ENCODE results near the gene OR2A12. TPM values are rescaled to one million over a fixed set of nuclear protein-coding genes. Genes with fewer than 3 reads are reported as not detected.

The OR2A12 gene
- total RNA-seq, 2 experiments from 2014 or later, result not detected

- H3K36me3 Mint-ChIP-seq (ENCODE audit: low read depth), result no peaks in the 10 kb centered on the region
Observed at GRCh38 chr7:144069953-144070352, 16.1 kb upstream of the OR2A12 start.

GRCh38 chr7:144074374-144074773 lies 11.7 kb upstream of the OR2A12 start:
- H3K27me3 Mint-ChIP-seq, result peaks cover 3% of the 10 kb centered on the region
- H3K27ac Mint-ChIP-seq, result no peak overlapping the region
- TF ChIP-seq, protein P1, sequence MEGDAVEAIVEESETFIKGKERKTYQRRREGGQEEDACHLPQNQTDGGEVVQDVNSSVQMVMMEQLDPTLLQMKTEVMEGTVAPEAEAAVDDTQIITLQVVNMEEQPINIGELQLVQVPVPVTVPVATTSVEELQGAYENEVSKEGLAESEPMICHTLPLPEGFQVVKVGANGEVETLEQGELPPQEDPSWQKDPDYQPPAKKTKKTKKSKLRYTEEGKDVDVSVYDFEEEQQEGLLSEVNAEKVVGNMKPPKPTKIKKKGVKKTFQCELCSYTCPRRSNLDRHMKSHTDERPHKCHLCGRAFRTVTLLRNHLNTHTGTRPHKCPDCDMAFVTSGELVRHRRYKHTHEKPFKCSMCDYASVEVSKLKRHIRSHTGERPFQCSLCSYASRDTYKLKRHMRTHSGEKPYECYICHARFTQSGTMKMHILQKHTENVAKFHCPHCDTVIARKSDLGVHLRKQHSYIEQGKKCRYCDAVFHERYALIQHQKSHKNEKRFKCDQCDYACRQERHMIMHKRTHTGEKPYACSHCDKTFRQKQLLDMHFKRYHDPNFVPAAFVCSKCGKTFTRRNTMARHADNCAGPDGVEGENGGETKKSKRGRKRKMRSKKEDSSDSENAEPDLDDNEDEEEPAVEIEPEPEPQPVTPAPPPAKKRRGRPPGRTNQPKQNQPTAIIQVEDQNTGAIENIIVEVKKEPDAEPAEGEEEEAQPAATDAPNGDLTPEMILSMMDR (IDR thresholded peaks at IDR 0.05), result no peak
- POLR2A ChIA-PET, result no interaction called here
- intact Hi-C loops (cut with micrococcal nuclease), result no loop called here
- ATAC-seq (no peak), DNase-seq (no peak)
- no peaks in the 10 kb centered on the region for H3K4me1 Mint-ChIP-seq (ENCODE audit: low read depth)
- H3K4me3 Mint-ChIP-seq, result no peak overlapping the region
- H3K36me3 Mint-ChIP-seq (ENCODE audit: low read depth), result no peaks in the 10 kb centered on the region
- H3K9me3 Mint-ChIP-seq, result no peaks in the 10 kb centered on the region
- CTCF ChIA-PET, result no interaction called here

More at GRCh38 chr7:144069953-144070352, 16.1 kb upstream of the OR2A12 start:
- DNase-seq (no peak), ATAC-seq (no peak)
- no peaks in the 10 kb centered on the region for H3K9me3 Mint-ChIP-seq
- POLR2A ChIA-PET, result no interaction called here
- CTCF ChIA-PET, result no interaction called here
- no peak overlapping the region for H3K4me3 Mint-ChIP-seq
- peaks cover 7% of the 10 kb centered on the region for H3K27me3 Mint-ChIP-seq
- no peaks in the 10 kb centered on the region for H3K4me1 Mint-ChIP-seq (ENCODE audit: low read depth)
- no peak overlapping the region for H3K27ac Mint-ChIP-seq
- intact Hi-C loops (cut with micrococcal nuclease), result no loop called here
- TF ChIP-seq, protein P1 (IDR thresholded peaks at IDR 0.05), result no peak

- intact Hi-C loops (cut with micrococcal nuclease), result loop anchor here (10.0 kb wide), 1 partner anchor 62 kb away; no protein-coding TSS in a partner anchor
- TF ChIP-seq, protein P1 (IDR thresholded peaks at IDR 0.05), result no peak
- Mint-ChIP-seq H3K36me3 (ENCODE audit: low read depth) (no peaks in the 10 kb centered on the region), H3K27me3 (peaks cover 8% of the 10 kb centered on the region), H3K9me3 (no peaks in the 10 kb centered on the region), H3K4me3 (no peak overlapping the region), H3K27ac (no peak overlapping the region), H3K4me1 (ENCODE audit: low read depth) (no peaks in the 10 kb centered on the region)
- ChIA-PET CTCF (interaction anchor here (1.2 kb wide), 1 partner anchor 41 kb away, joined by 3 read pairs; no protein-coding TSS in a partner anchor), POLR2A (no interaction called here)
- DNase-seq (no peak), ATAC-seq (no peak)
Observed at GRCh38 chr7:144086730-144087129, 652 bp downstream of the OR2A12 start.

DNA sequence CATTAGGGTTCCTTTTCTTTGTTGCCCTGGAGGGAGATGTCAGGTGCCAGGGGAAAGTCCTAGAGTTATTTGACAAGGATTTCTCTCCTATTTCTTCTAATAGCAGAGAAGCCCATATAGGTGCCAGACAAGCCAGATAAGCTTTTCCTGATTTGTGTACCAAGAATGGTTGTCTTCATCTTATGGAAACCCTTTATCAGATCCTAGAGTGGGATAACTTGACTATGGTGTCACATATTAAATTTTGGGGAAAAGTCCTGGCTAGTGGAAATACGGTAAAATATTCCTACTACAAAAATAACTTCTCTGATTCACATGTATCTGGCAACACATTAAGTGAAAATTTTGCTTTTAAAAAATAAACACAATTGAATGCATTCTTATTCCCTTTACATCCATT lies 1.2 kb downstream of the OR2A12 start:
- TF ChIP-seq, protein P1 (IDR thresholded peaks at IDR 0.05), result no peak
- H3K9me3 Mint-ChIP-seq, result no peaks in the 10 kb centered on the region
- CTCF ChIA-PET, result interaction anchor here (1.2 kb wide), 1 partner anchor 41 kb away, joined by 3 read pairs; no protein-coding TSS in a partner anchor
- no peaks in the 10 kb centered on the region for H3K4me1 Mint-ChIP-seq (ENCODE audit: low read depth)
- no peak overlapping the region for H3K27ac Mint-ChIP-seq
- intact Hi-C loops (cut with micrococcal nuclease), result loop anchor here (10.0 kb wide), 1 partner anchor 62 kb away; no protein-coding TSS in a partner anchor
- ATAC-seq (no peak), DNase-seq (no peak)
- H3K27me3 Mint-ChIP-seq, result peaks cover 5% of the 10 kb centered on the region
- H3K36me3 Mint-ChIP-seq (ENCODE audit: low read depth), result no peaks in the 10 kb centered on the region
- POLR2A ChIA-PET, result no interaction called here
- no peak overlapping the region for H3K4me3 Mint-ChIP-seq

- no peaks in the 10 kb centered on the region for H3K4me1 Mint-ChIP-seq (ENCODE audit: low read depth)
- intact Hi-C loops (cut with micrococcal nuclease), result no loop called here
- DNase-seq (no peak), ATAC-seq (no peak)
- H3K27me3 Mint-ChIP-seq, result peaks cover 6% of the 10 kb centered on the region
- no peaks in the 10 kb centered on the region for H3K36me3 Mint-ChIP-seq (ENCODE audit: low read depth)
- ChIA-PET POLR2A (no interaction called here), CTCF (interaction anchor here (1.2 kb wide), 1 partner anchor 27 kb away, joined by 3 read pairs; no protein-coding TSS in a partner anchor)
- no peaks in the 10 kb centered on the region for H3K9me3 Mint-ChIP-seq
- H3K4me3 Mint-ChIP-seq, result no peak overlapping the region
- TF ChIP-seq, protein P1 (IDR thresholded peaks at IDR 0.05), result no peak
- no peak overlapping the region for H3K27ac Mint-ChIP-seq
Observed at GRCh38 chr7:144090667-144091066, 4.6 kb downstream of the OR2A12 start.
